Activated naive CD4-positive, alpha-beta T cell treated with Interleukin-2 at 50 U/mL for 16 hours (primary cell): ENCODE measurements around the gene TTLL10.

Source experiments
- DNase-seq: peaks from one replicate; pipeline ENCODE4 v3.0.0-alpha.2; 2020

Gene TTLL10

GRCh38 chr1:1173793-1174415 lies at the start of gene TTLL10:
Gene TTLL10, plus strand, starts transcription at chr1:1173880. Its CDS starts 5,336 bp downstream, at chr1:1179216.
- peak; percentile 38 for DNase-seq

- DNase-seq = no peak
Measured at GRCh38 chr1:1124508-1124785, 49.2 kb upstream of the TTLL10 start.

GRCh38 chr1:1124786-1125642 lies 48.7 kb upstream of the TTLL10 start:
- DNase-seq = no peak

GRCh38 chr1:1125945-1126344 lies 47.7 kb upstream of the TTLL10 start:
- no peak for DNase-seq

- no peak for DNase-seq
Measured at GRCh38 chr1:1127551-1128451, 45.9 kb upstream of the TTLL10 start.

- DNase-seq = no peak
Measured at GRCh38 chr1:1128454-1129139, 45.1 kb upstream of the TTLL10 start.

GRCh38 chr1:1129381-1129821 lies 44.3 kb upstream of the TTLL10 start:
- DNase-seq = no peak

- DNase-seq = no peak
Measured at GRCh38 chr1:1130206-1131120, 43.2 kb upstream of the TTLL10 start.

- DNase-seq = no peak
Measured at GRCh38 chr1:1132042-1132950, 41.4 kb upstream of the TTLL10 start.

- no peak for DNase-seq
Measured at GRCh38 chr1:1132956-1133750, 40.5 kb upstream of the TTLL10 start.

GRCh38 chr1:1134300-1134970 lies 39.2 kb upstream of the TTLL10 start:
- DNase-seq = no peak

GRCh38 chr1:1135339-1136136 lies 38.1 kb upstream of the TTLL10 start:
- no peak for DNase-seq

- no peak for DNase-seq
Measured at GRCh38 chr1:1136547-1137230, 37.0 kb upstream of the TTLL10 start.

- peak; percentile 79 for DNase-seq
Measured at GRCh38 chr1:1137256-1138045, 36.2 kb upstream of the TTLL10 start.

GRCh38 chr1:1140673-1141072 lies 33.0 kb upstream of the TTLL10 start:
- DNase-seq = no peak

GRCh38 chr1:1141244-1141910 lies 32.3 kb upstream of the TTLL10 start:
- no peak for DNase-seq
